Measurements from ENCODE around the gene HRH1.

Gene HRH1

GRCh38 chr3:11220230-11220629, 65.9 kb downstream of the HRH1 start:
- TF ChIP-seq POLR2A (IDR thresholded peaks at IDR 0.05; ENCODE audit: low read length), result no peak
- TF ChIP-seq GATA1 (IDR thresholded peaks at IDR 0.05; ENCODE audit: low read depth, low read length), result no peak
- no peak for DNase-seq

DNA sequence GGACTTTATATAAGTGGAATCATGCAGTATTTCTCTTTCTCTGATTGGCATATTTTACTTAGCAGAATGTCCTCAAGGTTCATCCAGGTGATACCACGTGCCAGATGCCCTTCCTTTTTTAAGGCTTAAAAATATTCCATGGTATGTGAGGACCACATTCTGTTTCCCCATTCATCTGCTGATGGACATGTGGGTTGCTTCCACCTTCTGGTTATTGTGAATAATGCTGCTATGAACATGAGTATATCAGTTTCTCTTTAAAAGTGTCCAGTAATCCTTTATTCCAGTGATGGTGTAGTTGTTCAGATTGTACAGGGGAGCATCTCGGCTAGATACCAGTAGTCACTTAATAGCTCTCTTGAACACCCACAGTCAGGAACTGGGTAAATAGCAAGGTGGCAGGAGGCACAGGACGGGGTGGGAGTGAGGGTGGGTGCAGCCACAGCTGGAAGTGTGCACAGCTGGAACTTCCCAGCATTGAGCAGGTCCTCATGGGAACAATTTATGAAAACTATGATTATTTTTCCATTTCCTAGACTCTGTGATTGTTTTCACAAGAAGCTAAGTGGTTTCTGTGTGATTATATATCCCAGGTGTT, 67.6 kb downstream of the HRH1 start:
- no peak for TF ChIP-seq POLR2A (IDR thresholded peaks at IDR 0.05; ENCODE audit: low read length)
- TF ChIP-seq GATA1 (IDR thresholded peaks at IDR 0.05; ENCODE audit: low read depth, low read length), result no peak

GRCh38 chr3:11224010-11224409, 69.7 kb downstream of the HRH1 start:
- DNase-seq, result no peak
- TF ChIP-seq GATA1 (IDR thresholded peaks at IDR 0.05; ENCODE audit: low read depth, low read length) (no peak), POLR2A (IDR thresholded peaks at IDR 0.05; ENCODE audit: low read length) (no peak)

More for the DNA sequence above, 67.6 kb downstream of the HRH1 start:
- DNase-seq, result no peak

DNA sequence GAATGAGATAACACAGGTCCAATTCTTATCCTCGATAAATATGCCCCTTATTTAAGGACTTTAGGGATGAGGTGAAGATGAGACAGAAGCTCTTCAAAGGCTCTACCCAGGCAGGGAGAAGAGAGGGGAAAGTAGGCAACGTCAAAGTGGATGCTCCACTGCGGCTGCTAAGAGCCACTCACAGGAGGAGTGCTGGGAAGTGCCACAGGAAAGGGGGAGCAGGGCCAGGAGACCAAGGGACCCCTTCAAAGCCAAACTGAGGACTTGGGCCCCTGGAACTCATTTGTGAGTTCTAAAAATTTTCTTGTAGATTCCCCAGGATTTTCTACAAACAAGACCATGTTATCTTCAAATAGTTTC, 70.6 kb downstream of the HRH1 start:
- no peak for DNase-seq
- no peak for TF ChIP-seq POLR2A (IDR thresholded peaks at IDR 0.05; ENCODE audit: low read length)
- TF ChIP-seq GATA1 (IDR thresholded peaks at IDR 0.05; ENCODE audit: low read depth, low read length), result no peak

DNA sequence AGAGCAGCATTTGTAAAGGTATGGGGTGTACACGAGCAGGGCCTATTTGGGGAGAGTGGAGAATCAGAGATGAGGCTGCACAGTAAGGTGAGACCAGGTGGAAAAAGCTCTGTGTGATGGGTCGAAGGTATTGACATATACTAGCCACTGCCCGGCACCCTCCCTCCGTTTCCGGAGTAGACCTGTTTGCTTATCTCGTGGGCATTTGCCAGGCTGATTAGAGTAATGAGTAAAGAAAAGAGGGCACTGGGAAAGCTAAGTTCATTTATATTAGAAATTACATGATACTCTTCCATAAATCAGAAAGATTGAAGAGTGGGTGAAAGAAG, 71.7 kb downstream of the HRH1 start:
- no peak for TF ChIP-seq GATA1 (IDR thresholded peaks at IDR 0.05; ENCODE audit: low read depth, low read length)
- no peak for TF ChIP-seq POLR2A (IDR thresholded peaks at IDR 0.05; ENCODE audit: low read length)
- no peak for DNase-seq

DNA sequence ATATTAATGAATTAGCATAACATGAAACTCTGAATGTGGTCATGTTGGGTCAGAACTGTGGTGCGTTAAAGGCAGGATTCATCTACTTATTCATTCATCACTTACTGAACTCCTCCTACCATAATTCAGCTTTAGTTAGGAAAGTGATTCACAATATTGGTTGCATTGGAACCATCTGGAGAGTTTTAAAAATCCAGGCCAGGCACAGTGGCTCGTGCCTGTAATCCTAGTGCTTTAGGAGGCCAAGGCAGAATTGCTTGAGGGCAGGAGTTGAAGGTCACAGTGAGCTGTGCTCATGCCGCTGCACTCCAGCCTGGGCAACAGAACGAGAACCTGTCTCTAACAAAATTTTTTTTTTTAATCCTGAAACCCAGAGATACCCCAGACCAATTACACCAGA, 73.7 kb downstream of the HRH1 start:
- no peak for DNase-seq

GRCh38 chr3:11230125-11230524, 75.8 kb downstream of the HRH1 start:
- DNase-seq, result no peak
- TF ChIP-seq POLR2A (IDR thresholded peaks at IDR 0.05; ENCODE audit: low read length) (no peak), GATA1 (IDR thresholded peaks at IDR 0.05; ENCODE audit: low read depth, low read length) (no peak)

More for the DNA sequence above, 73.7 kb downstream of the HRH1 start:
- TF ChIP-seq GATA1 (IDR thresholded peaks at IDR 0.05; ENCODE audit: low read depth, low read length), result no peak
- TF ChIP-seq POLR2A (IDR thresholded peaks at IDR 0.05; ENCODE audit: low read length), result no peak

DNA sequence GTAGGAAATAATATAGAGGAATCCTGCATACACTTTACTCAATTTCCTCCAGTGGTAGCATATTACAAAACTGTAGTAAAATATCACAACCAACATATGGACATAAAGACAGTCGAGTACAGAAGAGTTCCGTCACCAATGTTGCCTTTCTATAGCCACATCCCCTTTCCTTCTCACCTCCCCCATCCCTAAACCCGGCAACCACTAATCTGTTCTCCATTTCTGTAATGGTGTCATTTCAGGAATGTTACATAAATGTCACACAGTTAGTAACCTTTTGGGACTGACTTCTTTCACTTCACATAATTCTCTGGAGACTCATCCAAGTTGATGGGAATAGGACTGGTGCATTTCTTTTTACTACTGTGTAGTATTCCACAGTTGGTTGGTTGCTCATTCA, 76.5 kb downstream of the HRH1 start:
- DNase-seq, result no peak
- TF ChIP-seq POLR2A (IDR thresholded peaks at IDR 0.05; ENCODE audit: low read length) (no peak), GATA1 (IDR thresholded peaks at IDR 0.05; ENCODE audit: low read depth, low read length) (no peak)

- DNase-seq, result no peak
- TF ChIP-seq GATA1 (IDR thresholded peaks at IDR 0.05; ENCODE audit: low read depth, low read length) (no peak), POLR2A (IDR thresholded peaks at IDR 0.05; ENCODE audit: low read length) (no peak)
Measured at GRCh38 chr3:11235385-11235784, 81.1 kb downstream of the HRH1 start.

DNA sequence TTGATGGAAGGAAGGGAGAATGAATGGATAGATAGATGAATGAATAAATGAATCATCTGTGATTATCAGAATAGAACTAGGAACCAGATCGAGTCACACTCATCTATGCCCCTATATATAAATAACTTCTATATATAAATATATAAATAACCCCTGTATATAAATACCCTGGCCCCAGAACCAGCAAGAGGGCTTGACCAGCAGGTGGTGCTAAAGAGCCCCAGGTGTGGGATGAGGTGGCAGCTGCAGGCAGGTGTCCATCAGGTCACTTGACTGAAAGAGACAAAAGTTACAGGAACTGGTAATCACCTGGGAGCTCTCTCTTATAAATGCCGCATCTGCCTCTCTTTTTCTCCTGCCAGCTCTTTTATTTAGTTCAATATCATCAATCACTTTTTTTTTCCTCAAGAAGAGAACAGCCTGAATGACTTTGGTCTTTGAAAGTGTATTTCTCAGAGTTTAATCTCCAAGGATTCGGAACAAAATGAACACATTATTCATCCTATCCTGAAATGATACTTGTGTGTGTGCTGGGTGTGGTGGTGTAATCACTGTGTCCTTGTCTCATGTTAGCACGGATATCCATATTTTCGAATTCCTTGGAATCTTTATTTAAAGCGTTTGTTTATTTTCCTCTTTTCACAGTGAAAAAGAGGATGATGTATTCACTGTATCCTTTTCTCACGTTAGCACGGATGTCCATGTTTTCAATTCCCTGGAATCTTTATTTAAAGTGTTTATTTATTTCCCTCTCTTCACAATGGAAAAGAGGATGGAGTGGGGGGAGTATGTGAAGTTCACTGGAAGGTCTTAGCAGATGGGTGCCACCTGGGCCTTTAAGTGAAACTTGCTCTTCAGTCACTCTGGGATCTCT, 82.5 kb downstream of the HRH1 start:
- DNase-seq, result peak; percentile 29 to 71
- TF ChIP-seq GATA1 (IDR thresholded peaks at IDR 0.05; ENCODE audit: low read depth, low read length), result no peak
- no peak for TF ChIP-seq POLR2A (IDR thresholded peaks at IDR 0.05; ENCODE audit: low read length)

DNA sequence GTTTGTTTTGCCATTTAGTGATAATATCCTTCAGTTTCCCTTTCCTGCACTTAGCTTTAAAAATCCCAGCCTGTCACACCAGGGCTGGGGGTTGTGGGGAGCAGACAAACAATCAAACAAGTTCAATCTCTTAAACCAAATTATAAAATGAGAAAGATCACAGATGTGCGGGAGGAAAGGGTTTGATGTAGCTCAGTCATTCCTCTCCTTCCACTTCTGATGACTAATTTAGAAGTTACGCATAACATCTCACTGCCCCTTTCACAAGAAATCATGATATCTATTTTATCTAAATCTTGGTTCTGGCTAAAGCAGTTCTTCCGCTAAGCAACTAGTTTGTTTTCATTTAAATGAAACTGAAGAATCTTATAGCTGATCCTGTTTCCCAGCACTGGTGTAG, 83.8 kb downstream of the HRH1 start:
- no peak for DNase-seq
- TF ChIP-seq POLR2A (IDR thresholded peaks at IDR 0.05; ENCODE audit: low read length), result no peak

- TF ChIP-seq POLR2A (IDR thresholded peaks at IDR 0.05; ENCODE audit: low read length), result no peak
- TF ChIP-seq GATA1 (IDR thresholded peaks at IDR 0.05; ENCODE audit: low read depth, low read length), result no peak
- no peak for DNase-seq
Measured at GRCh38 chr3:11238880-11239279, 84.6 kb downstream of the HRH1 start.

- DNase-seq, result no peak
- TF ChIP-seq POLR2A (IDR thresholded peaks at IDR 0.05; ENCODE audit: low read length), result no peak
- no peak for TF ChIP-seq GATA1 (IDR thresholded peaks at IDR 0.05; ENCODE audit: low read depth, low read length)
Measured at GRCh38 chr3:11239796-11240195, 85.5 kb downstream of the HRH1 start.

GRCh38 chr3:11240496-11240895, 86.2 kb downstream of the HRH1 start:
- TF ChIP-seq GATA1 (IDR thresholded peaks at IDR 0.05; ENCODE audit: low read depth, low read length) (no peak), POLR2A (IDR thresholded peaks at IDR 0.05; ENCODE audit: low read length) (no peak)
- no peak for DNase-seq

- TF ChIP-seq POLR2A (IDR thresholded peaks at IDR 0.05; ENCODE audit: low read length) (no peak), GATA1 (IDR thresholded peaks at IDR 0.05; ENCODE audit: low read depth, low read length) (no peak)
- no peak for DNase-seq
Measured at GRCh38 chr3:11244121-11244677, 89.9 kb downstream of the HRH1 start.

All from erythroblast (primary cell).